Keratinocyte (primary cell): ENCODE measurements around the gene FLII.

ENCODE experiments used
- EZH2 ChIP-seq: IDR thresholded peaks from one replicate; pipeline ENCODE4 v1.6.1; 2012; ENCODE audit warnings: inconsistent platforms, mild to moderate bottlenecking, low read length, moderate library complexity
- TF ChIP-seq, protein P1 (sequence below), 3 experiments: IDR thresholded peaks in 1 of 3; conservative IDR thresholded peaks in 1 of 3; optimal IDR thresholded peaks in 1 of 3; 2 replicates in 2 of 3; 3 replicates in 1 of 3; pipeline versions ENCODE3 to v1.5.1; 2011; ENCODE audit warnings: low read length in 3 of 3, mild to moderate bottlenecking in 3 of 3, moderate library complexity in 2 of 3, control low read depth in 1 of 3, inconsistent platforms in 1 of 3; ENCODE audit not compliant: insufficient read depth in 2 of 3; ENCODE audit errors: extremely low read depth in 1 of 3

DNA sequence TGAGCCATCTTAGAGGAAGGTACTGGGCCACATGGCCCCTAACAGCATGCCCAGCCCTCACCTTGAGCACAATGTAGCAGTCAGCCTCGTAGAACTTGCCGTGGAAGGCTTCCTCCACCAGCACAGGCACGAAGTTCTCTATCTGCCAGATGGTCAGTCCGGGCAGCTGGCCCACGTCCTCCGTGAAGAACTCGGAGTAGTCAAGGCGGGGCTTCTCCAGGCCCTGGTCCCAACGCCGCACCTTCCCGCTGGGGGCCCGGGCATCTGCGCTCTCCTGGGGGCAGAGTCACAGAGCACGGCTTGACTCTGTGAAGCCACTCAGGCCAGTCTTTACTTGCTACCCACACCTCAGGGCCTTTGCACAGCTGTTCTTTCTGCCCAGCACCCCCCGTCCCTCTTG lies 7.3 kb downstream of the FLII start:
- TF ChIP-seq, protein P1, sequence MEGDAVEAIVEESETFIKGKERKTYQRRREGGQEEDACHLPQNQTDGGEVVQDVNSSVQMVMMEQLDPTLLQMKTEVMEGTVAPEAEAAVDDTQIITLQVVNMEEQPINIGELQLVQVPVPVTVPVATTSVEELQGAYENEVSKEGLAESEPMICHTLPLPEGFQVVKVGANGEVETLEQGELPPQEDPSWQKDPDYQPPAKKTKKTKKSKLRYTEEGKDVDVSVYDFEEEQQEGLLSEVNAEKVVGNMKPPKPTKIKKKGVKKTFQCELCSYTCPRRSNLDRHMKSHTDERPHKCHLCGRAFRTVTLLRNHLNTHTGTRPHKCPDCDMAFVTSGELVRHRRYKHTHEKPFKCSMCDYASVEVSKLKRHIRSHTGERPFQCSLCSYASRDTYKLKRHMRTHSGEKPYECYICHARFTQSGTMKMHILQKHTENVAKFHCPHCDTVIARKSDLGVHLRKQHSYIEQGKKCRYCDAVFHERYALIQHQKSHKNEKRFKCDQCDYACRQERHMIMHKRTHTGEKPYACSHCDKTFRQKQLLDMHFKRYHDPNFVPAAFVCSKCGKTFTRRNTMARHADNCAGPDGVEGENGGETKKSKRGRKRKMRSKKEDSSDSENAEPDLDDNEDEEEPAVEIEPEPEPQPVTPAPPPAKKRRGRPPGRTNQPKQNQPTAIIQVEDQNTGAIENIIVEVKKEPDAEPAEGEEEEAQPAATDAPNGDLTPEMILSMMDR (optimal IDR thresholded peaks at IDR 0.05 in 1 of 3, IDR thresholded peaks at IDR 0.05 in 1 of 3, conservative IDR thresholded peaks at IDR 0.05 in 1 of 3; ENCODE audit: extremely low read depth in 1 of 3, insufficient read depth in 2 of 3, low read length in 3 of 3), result no peak
- no peak for TF ChIP-seq EZH2
